Measurements from ENCODE around the gene BCL2L15.
A peak's percentile ranks its signal among the peaks of the same experiment; 100 is the strongest.

BCL2L15 gene

GRCh38 chr1:113905435-113905861 lies 18.1 kb upstream of the BCL2L15 start:
- DNase-seq = peak; percentile 5

DNA sequence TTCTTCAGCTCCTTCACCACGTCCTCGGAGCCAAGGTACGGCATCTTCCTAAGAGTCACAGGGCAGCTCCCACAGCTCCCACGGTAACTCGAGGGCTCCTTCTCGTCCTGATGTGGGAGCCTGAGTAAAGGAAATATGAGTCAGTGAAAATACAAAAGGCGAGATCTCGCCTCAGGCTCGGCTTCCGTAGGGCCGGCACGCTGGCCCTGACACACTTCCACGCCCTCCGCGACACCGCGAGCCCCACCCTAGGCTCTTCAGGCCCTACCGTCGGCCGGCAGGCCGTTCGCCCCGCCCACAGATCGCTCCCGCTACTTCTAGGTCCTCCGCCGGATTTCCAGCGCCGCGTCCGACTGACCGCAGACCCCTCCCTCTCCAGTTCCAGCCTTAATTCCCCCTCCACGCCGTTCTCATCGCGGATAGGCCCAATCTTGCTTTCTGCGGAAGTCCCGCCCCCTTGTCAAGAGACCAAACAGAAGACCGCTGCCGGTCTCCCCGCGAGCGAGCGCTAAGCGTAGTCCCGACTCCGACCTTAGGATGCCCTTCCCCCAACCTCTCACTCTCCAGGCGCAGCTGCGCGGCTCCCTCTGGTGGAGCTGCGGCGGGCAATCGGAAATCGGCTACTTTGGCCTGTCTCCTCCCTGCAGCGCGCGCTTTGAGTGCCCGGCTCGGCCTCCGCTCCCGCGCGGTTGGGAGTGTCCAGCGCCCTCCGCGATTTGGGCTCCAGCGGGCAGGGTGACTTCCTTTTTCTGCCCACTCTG lies 17.5 kb upstream of the BCL2L15 start, which contains the start of the genes AP4B1 and DCLRE1B:
AP4B1 (minus strand) TSS at position 126 of the 761 bp plus-strand sequence; CDS start at position 44, 82 bp downstream.
DCLRE1B (plus strand) TSS at position 653 of the 761 bp plus-strand sequence. CDS start 261 bp downstream, outside the sequence.
- DNase-seq = peak; percentile 99

DNA sequence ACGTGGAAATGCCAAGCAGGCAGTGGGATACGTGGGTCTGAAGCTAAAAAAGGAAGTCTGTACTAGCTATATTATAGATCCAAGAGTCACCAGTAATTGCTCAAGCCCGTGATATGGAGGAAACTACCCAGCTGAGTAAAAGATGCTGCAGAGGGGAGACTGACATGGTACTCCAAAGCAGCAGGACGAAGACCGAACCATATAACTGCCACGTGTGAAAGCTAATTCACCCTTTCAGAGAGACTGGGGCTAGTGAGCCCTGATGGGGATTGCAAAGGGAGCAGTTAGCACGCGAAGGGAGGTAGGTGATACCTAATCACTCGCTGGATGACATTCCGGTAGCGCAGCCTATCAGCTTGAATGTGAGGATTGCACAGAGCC lies 16.9 kb upstream of the BCL2L15 start:
- DNase-seq = no peak

- DNase-seq = peak; percentile 18
Observed at GRCh38 chr1:113903501-113904292, 16.3 kb upstream of the BCL2L15 start.

GRCh38 chr1:113901191-113901590 lies 13.8 kb upstream of the BCL2L15 start:
- peak; percentile 22 for DNase-seq

DNA sequence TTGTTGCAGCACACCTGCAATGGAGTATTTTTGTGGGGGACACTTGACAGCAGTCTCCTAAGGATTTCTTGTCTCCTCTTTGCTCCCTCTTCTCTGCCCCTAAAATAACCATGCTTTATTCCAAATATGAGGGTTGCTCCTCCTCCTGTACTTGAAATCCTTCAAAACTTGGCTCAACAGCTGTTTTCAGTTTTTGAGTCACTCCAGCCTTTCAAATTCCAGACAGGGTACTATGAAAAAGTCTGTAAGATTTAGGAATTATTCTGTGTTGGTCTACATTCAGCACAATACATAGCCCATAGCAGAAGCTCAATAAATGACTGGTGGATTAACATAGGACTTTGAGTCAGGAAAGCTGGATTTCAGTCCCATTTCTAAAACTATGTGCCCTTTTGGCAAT lies 11.7 kb upstream of the BCL2L15 start:
- no peak for DNase-seq

- no peak for DNase-seq
Observed at GRCh38 chr1:113898241-113898814, 10.9 kb upstream of the BCL2L15 start.

DNA sequence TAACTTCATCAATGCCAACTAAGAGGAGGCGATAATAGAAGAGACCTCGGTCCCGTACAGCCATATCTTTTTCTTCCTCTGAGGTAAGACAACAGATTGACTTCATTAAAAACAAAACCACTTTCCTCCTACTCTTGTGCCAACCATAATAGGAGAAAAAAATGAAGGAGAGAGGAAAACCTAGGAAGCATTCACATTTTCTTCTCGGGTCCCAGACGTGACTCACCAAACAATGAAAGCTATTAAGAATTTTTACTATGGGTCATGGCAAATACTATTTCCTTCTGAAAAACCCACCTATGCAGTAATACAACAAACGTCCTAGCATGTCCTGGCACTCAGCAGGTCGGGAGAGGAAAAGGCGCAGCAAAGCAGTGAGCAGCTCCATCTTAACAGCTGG lies 8.6 kb upstream of the BCL2L15 start:
- no peak for DNase-seq

DNA sequence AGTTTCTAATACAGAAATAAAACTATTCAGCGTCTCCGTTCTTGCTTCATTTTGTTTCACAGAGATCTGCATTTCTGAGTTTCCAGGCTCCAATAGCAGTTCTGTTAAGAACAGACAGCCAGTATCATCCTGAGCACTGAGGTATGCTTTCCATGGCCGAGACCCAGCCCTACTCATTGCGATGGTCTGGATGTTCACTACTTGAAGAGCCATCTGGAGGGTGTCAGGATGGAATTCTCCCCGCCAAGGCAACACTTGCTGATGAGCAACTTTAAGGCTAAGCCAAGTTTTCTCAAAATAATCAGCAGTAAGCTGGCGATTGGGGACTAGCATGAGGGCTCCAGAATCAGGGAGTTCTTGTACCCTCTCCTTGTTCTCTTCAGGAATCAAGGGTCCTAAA lies 7.7 kb upstream of the BCL2L15 start:
- DNase-seq = no peak

DNA sequence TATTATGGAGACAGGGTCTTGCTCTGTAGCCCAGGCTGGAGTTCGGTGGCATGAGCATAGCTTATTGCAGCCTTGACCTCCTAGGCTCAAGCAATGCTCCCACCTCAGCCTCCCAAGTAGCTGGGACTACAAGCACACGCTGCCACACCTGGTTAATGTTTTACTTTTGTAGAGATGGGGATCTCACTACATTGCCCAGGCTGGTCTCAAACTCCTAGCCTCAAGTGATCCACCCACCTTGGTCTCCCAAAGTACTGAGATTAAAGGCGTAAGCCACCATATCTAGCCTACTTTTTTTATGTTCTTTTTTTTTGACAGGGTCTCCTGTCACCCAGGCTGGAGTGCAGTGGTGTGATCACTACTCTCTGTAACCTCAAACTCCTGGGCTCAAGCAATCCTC lies 5.9 kb upstream of the BCL2L15 start:
- no peak for DNase-seq

DNA sequence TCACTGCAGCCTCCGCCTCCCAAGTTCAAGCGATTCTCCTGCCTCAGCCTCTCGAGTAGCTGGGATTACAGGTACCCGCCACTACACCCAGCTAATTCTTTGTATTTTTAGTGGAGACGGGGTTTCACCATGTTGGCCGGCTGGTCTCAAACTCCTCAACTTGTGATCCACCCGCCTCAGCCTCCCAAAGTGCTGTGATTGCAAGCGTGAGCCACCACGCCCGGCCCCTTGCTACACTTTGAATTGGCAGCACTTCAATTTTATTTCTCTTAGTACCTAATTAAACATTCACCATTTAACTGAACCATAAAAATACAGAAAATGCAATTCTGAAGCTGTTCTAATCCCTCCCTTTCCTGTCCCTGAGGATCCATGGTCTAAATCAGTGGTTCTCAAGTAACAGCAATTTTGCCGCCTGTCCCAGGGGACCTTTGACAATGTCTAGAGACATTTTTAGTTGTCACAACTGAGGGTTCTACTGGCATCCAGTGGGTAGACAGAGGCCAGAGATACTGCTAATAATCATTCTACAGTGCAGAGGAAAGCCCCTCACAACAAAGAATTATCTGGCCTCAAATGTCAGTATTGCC lies 4.3 kb upstream of the BCL2L15 start:
- DNase-seq = no peak

DNA sequence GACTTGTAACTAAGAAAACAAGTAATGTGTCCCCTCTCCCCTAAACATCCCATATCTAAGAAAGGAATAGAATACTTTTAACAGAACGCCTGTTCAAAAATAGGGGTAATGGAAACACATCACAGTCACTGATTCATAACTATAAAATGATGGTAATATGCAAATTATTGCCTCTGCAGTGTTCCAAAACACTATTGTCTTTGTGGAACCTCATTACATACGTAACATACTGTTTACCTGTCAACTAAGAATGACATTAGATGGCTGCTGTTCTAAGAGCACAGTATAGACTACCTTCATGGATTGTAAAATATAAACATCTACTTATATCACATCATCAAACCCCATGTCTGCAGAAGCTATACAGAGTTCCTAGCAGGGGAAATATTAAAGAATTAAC lies 3.4 kb upstream of the BCL2L15 start:
- DNase-seq = no peak

- DNase-seq = no peak
Observed at GRCh38 chr1:113886417-113887401, 672 bp downstream of the BCL2L15 start.

GRCh38 chr1:113881661-113882060 lies 5.7 kb downstream of the BCL2L15 start:
- no peak for DNase-seq

DNA sequence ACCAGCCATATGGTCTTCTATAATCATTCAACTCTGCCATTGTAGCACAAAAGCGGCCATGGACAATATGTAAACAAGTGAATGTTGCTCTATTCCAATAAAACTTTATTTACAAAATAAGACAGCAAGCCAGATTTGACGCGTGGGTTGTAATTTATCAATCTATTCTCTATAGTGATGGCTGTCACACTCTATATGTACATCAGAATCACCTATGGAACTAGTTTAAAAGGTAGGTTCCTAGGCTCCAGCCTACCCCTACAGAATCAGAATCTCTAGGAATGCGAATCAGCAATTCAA lies 7.7 kb downstream of the BCL2L15 start:
- no peak for DNase-seq

- no peak for DNase-seq
Observed at GRCh38 chr1:113876176-113876575, 11.2 kb downstream of the BCL2L15 start.

GRCh38 chr1:113875714-113876113 lies 11.7 kb downstream of the BCL2L15 start:
- DNase-seq = peak; percentile 33

GRCh38 chr1:113874012-113874879 lies 13.1 kb downstream of the BCL2L15 start:
- peak; percentile 79 for DNase-seq

DNA sequence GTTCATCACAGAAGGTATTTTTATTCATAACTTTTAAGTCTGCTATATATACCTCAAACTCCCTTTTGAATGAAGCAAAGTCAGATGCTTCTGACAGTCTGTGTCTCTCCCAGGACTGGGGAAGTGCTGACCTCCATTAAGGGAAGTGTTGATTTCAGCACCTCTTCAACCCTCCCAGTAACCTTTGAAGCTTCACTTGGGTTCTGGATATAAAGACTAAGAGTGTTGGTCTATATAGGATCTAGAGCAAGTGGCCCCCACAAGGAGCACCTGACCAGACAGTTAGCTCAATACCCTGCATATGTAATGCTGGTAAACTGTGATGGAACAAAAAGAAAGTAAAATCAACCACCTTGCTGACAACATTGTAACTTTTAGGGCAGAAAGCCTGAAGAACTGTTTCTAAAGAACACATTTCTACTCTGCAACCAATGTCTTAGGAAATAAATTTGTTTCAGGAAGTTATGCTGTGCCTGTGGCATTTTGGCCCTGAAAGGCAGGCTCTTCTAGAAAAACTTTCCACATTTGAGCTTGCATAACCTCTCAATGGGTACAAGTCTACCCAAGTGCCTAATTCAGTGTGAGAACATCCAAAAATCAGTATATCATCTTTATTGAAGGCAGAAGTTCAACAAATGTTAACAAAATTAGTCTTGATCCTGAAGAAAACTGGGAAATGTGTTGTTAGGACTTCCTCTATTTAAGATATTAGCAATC lies 15.0 kb downstream of the BCL2L15 start:
- DNase-seq = peak; percentile 36

- peak; percentile 94 for DNase-seq
Observed at GRCh38 chr1:113871597-113872113, 15.7 kb downstream of the BCL2L15 start, which contains the start of gene PTPN22. TSS of gene PTPN22 (minus strand) at chr1:113871712.
